Measurements from ENCODE around the gene PIP5K1B.

PIP5K1B gene

GRCh38 chr9:68964102-68964541 lies 259.1 kb downstream of the PIP5K1B start:
- Histone ChIP-seq H3K9ac (ENCODE audit: low read length) (no peak overlapping the region), H3K79me2 (ENCODE audit: insufficient read depth, low read length) (no peaks in the 10 kb centered on the region)
- TF ChIP-seq EZH2 (IDR thresholded peaks at IDR 0.05; ENCODE audit: borderline replicate concordance, low read length) (no peak), CTCF (IDR thresholded peaks at IDR 0.05; ENCODE audit: low read length) (no peak)

GRCh38 chr9:68964765-68965164 lies 259.7 kb downstream of the PIP5K1B start:
- H4K20me1 ChIP-seq (ENCODE audit: insufficient read depth, low read length), result no peaks in the 10 kb centered on the region
- no peaks in the 10 kb centered on the region for H3F3A ChIP-seq (ENCODE audit: insufficient read depth, low read length)
- H3K9me3 ChIP-seq (ENCODE audit: low read length), result no peaks in the 10 kb centered on the region
- no peaks in the 10 kb centered on the region for H3K79me2 ChIP-seq (ENCODE audit: insufficient read depth, low read length)
- no peak overlapping the region for H3K4me2 ChIP-seq (ENCODE audit: low read length)
- H3K27me3 ChIP-seq (ENCODE audit: insufficient read depth, low read length), result no peaks in the 10 kb centered on the region
- no peaks in the 10 kb centered on the region for H3K9me2 ChIP-seq (ENCODE audit: low read depth, low read length)
- no peak overlapping the region for H2AFZ ChIP-seq (ENCODE audit: low read length)
- no peak for TF ChIP-seq EZH2 (IDR thresholded peaks at IDR 0.05; ENCODE audit: borderline replicate concordance, low read length)
- no peak for TF ChIP-seq CTCF (IDR thresholded peaks at IDR 0.05; ENCODE audit: low read length)
- H3K36me3 ChIP-seq (ENCODE audit: insufficient read depth, low read length), result no peaks in the 10 kb centered on the region
- H3K4me3 ChIP-seq (ENCODE audit: low read depth, low read length, poor library complexity, severe bottlenecking), result no peak overlapping the region
- H3K4me1 ChIP-seq (ENCODE audit: insufficient read depth, low read length, severe bottlenecking), result no peaks in the 10 kb centered on the region
- no peak overlapping the region for H3K9ac ChIP-seq (ENCODE audit: low read length)
- H3K27ac ChIP-seq (ENCODE audit: low read depth, low read length, poor library complexity, severe bottlenecking), result no peak overlapping the region

More at GRCh38 chr9:68964102-68964541, 259.1 kb downstream of the PIP5K1B start:
- Histone ChIP-seq H3K4me3 (ENCODE audit: low read depth, low read length, poor library complexity, severe bottlenecking) (no peak overlapping the region), H3K36me3 (ENCODE audit: insufficient read depth, low read length) (no peaks in the 10 kb centered on the region), H3K9me2 (ENCODE audit: low read depth, low read length) (no peaks in the 10 kb centered on the region), H3K27me3 (ENCODE audit: insufficient read depth, low read length) (no peaks in the 10 kb centered on the region), H3K4me1 (ENCODE audit: insufficient read depth, low read length, severe bottlenecking) (no peaks in the 10 kb centered on the region), H3F3A (ENCODE audit: insufficient read depth, low read length) (no peaks in the 10 kb centered on the region), H3K9me3 (ENCODE audit: low read length) (no peaks in the 10 kb centered on the region), H4K20me1 (ENCODE audit: insufficient read depth, low read length) (no peaks in the 10 kb centered on the region), H2AFZ (ENCODE audit: low read length) (no peak overlapping the region), H3K4me2 (ENCODE audit: low read length) (no peak overlapping the region), H3K27ac (ENCODE audit: low read depth, low read length, poor library complexity, severe bottlenecking) (no peak overlapping the region)

GRCh38 chr9:68966496-68966944 lies 261.5 kb downstream of the PIP5K1B start:
- no peaks in the 10 kb centered on the region for H3K36me3 ChIP-seq (ENCODE audit: insufficient read depth, low read length)
- H3K79me2 ChIP-seq (ENCODE audit: insufficient read depth, low read length), result no peaks in the 10 kb centered on the region
- no peaks in the 10 kb centered on the region for H3K4me1 ChIP-seq (ENCODE audit: insufficient read depth, low read length, severe bottlenecking)
- H4K20me1 ChIP-seq (ENCODE audit: insufficient read depth, low read length), result no peaks in the 10 kb centered on the region
- H3K4me3 ChIP-seq (ENCODE audit: low read depth, low read length, poor library complexity, severe bottlenecking), result no peak overlapping the region
- no peak overlapping the region for H3K27ac ChIP-seq (ENCODE audit: low read depth, low read length, poor library complexity, severe bottlenecking)
- H2AFZ ChIP-seq (ENCODE audit: low read length), result no peak overlapping the region
- no peaks in the 10 kb centered on the region for H3F3A ChIP-seq (ENCODE audit: insufficient read depth, low read length)
- H3K9me3 ChIP-seq (ENCODE audit: low read length), result no peaks in the 10 kb centered on the region
- H3K9me2 ChIP-seq (ENCODE audit: low read depth, low read length), result no peaks in the 10 kb centered on the region
- H3K9ac ChIP-seq (ENCODE audit: low read length), result no peak overlapping the region
- H3K27me3 ChIP-seq (ENCODE audit: insufficient read depth, low read length), result no peaks in the 10 kb centered on the region
- no peak overlapping the region for H3K4me2 ChIP-seq (ENCODE audit: low read length)
- TF ChIP-seq CTCF (IDR thresholded peaks at IDR 0.05; ENCODE audit: low read length) (no peak), EZH2 (IDR thresholded peaks at IDR 0.05; ENCODE audit: borderline replicate concordance, low read length) (no peak)
